Activated T-helper 9 cell treated with anti-CD3 and anti-CD28 coated beads, Interleukin-2, amount 50 U/mL, for 16 hours (primary cell): ENCODE measurements around the gene KCNK2.

ENCODE experiments used
- DNase-seq: peaks from one replicate; pipeline ENCODE4 v3.0.0-alpha.2; 2020; ENCODE audit warnings: low read depth

Gene KCNK2

DNA sequence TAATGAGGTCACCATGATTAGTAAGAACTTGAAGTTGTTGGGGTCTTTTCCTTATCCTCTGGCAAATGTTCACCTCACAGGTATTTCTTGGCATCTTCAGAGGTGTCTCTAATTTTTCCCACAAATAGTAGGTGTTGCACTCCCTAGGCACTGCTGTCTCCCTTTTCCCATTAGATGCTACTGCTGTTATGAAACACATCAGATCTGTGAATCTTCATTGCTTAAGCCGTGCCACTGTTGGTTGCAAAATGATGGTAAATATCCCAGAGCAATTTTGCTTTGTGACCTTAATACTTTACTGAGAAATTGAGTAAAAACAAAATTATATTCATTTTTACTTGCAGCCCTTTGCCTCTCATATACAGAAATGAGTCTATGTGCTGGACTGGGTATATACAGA is 169.6 kb downstream of the KCNK2 start:
- DNase-seq = no peak

DNA sequence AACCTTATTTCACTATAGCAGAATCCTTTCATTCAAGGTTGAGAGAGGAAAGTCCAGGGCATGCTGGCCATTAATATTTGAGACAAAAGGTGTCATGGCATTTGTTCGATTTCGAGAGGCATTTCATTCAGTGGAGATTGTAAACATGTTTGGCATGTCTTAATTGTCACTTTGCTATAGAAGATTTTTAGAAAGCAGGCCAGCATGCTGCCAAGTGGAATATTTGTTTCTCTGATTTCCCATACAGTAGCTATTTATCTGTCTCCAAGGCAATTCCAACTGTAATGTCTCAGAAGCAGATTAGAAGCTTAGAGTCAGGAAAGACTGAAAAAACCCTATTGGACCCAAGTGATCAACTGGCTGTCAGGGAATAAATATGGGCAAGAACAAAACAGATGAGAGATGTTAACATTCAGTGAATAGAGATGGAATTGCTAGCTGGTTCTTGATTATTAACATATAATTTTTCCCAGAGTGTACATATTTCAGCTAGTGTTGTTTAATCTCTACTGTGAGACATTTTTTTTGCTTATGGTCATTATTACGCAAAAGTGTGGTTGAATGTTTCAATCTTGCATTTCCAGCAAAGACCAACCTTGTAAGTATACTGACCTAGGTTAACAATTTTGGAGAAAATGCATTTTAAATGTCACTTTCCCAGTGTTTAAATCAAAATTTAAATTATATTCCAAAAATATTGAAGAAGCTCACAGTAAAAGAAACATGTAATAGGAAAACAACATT is 174.6 kb downstream of the KCNK2 start:
- no peak for DNase-seq

DNA sequence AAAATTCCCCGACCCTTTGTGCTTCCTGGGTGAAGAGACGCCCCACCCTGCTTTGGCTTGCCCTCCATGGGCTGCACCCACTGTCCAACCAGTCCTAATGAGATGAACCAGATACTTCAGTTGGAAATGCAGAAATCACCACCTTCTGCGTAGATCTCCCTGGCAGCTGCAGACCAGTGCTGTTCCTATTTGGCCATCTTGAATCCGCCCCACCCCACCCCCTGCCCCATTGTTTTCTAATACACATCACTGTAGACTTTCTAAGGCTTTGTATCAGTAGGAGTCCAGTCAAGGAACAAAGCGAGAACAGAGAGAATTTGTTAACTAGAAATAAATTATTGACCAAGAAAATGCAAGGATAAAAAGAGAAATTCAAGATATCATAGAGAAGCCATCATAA is 178.2 kb downstream of the KCNK2 start:
- DNase-seq = no peak

DNA sequence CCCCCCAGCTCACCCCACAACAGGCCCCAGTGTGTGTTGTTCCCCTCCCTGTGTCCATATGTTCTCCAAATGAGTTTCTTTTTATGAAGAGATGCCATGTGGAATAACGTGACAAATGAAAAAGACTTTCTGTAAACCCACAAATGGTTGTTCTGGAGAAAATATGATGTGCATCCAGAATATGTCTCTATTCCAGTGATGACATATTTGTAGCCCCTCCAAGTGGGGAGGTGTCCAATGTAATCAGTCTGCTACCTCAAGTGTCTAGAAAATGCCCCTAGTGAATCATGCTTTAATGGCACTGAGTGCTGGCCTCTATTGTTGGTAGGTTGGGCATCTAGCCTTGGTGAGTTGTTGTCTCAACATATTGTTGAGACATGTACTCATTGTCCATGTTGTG is 179.6 kb downstream of the KCNK2 start:
- DNase-seq = no peak

DNA sequence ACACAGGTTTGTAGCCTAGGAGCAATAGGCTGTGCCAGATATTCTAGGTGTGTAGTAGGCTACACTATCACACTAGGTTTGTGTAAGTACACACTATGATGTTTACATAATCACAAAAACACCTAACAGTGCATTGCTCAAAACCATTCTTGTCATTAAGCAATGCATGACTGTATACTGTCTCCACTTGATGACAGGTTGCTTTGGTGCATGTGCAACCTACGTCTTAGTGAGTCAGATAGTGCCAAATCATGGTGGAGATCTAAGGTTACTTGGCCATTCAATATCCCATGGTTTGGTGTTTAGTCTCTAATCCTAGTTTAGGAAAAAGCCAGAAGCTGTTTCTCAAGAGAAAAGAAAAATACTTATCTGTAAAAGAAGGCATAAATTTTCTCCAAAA is 181.1 kb downstream of the KCNK2 start:
- DNase-seq = no peak

DNA sequence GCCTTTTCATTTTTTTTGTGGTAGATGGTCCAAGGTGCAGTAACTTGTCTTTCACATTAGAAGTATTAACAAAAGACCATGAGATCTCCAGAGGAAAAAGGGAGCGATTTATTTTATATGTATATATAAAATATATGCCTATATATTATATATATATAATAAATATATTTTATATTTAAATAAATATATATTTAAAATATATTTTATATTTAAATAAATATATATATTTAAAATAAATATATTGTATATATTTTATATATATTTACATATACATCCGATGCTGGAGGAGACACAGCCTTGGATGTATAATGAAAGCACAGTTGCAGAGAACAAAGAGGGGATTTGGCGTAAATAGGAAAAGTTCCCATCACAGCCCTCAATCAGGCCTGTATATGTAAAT is 182.1 kb downstream of the KCNK2 start:
- no peak for DNase-seq

DNA sequence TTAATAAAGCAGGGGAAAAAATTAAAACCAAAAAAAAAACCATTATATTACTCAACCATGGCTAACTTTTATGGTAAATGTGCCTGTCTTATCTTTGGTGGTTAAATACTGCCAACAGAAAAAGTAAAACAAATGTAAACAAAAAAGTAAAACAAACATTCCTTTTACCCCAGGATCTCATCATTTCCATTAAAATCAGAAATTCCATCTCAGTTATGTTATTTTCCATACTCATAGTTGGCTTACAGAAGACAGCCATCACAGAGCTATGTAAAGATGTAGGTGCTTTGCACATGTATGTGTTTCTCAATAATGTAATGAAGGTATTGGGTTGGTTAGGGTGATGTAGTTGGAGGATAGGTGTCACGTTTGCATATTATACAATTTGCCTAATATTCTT is 185.0 kb downstream of the KCNK2 start:
- no peak for DNase-seq

DNA sequence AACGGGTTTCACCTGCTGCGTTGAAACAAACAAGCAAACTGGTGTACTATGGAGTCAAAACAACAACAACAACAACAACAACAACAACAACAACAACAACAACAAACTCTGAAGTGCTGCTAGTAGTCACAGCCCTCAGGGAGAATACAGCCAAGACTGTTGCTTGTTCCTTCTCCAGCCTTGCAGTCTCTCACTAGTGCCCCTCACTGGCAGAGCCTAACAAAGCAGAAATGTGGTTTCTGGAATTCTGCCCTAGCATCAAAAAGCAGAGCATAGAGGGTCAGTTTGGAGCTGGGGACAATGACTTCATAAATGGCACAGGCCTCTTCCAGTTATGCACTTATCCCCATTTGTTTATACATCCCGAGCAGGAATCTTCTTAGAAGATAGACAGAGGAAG is 187.4 kb downstream of the KCNK2 start:
- no peak for DNase-seq

DNA sequence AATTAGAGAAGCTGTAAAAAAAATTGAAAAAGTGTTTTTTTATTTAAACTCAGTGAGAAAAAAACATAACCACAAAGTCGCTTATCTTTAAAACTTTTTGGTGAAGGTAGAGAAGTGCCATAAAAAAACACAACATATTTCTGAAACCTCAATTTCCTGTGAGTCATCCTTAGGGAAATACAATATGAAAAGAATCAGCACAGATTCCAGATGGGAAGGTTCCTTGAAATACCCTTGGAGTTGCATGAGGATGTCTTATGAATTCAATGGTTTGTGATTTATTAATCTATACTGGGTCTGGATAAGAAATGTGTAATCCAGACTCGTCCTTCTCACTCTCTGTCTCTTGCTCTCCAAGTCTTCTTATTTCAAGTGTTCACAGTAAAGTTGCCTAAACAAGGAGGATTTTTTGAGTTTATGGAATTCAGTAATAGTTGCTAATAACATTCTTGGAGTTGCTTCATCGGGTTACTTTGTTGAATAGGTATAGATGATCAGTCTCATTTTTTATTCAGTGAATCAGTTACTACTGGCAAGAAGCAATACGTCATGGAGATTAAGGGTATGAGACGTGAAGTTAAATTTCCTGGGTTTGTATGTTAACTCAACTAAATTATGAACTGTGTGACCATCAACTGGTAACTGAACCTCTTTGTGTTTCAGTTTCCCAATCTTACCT is 191.4 kb downstream of the KCNK2 start:
- no peak for DNase-seq

DNA sequence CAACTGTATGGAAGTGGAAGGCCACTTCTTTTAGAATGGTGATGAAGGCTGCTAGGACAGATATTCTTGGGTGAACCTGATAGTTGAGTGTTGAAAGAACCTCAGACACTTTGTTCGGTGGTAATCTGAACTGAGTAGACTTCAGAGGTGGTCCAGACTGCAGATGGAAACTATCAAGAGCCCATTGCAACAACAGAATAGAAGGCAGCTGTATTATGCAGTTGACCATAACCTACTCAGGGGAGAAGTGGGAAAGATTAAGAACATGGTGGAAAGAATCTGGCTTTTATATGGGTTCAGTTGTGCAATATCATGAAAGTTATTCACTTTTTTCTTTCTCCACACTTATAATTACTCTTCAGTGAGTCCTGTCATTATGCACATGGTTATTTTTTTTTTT is 194.0 kb downstream of the KCNK2 start:
- no peak for DNase-seq

DNA sequence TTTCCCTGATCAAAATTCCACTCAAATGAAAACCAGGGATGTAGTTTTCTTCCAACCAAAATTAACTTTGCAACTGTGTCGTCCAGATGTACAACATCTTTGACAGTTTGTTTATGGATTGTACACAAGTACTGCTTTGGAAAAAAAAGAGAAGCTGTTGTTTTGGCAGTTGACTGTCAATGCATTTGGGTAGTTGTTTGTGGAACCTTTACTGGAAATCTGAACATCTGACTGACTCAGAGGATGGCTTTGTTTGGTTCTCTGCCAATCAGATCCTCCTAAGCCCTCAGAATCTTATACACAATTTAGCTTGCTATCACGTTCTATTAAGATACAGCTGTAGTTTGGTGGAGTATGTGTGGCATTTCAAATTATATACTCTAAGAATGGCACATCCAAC is 195.0 kb downstream of the KCNK2 start:
- DNase-seq = no peak

DNA sequence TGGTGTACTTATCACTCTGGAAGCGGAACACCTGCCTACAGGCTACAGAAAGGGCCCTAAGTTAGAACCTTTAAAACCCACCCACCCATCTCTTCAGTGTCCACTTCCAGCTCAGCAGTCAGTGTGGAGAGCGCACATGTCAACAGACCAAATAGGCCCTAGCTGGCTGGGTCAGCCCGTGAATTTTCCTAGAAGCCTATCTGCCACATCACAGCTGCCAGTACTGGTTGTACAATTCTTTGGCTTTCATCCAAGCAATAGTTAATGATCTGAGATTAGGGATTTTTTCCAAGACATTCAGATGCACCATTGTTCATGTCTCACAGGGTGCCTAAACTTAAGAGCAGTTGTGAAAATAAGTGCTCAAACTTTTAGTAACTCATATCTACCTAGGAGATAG is 197.1 kb downstream of the KCNK2 start:
- DNase-seq = no peak

DNA sequence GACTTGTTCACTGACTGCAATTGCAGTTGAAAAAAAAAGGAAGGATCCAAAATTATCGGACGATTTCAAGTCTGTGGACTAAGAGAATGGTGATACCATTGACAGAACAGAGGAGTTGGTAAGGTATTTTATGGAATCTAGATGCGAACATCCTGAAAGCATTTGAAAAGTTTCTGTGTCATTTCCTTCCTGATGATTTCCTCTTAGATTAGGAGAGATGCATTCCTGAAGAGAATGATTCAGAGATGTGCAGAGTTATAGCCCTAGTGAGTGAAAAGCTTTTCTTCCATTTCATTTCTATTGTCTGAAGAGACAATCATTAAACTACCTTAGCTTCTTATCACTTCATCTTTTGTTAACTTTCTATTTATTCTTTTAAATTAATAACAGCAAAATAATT is 200.0 kb downstream of the KCNK2 start:
- no peak for DNase-seq

DNA sequence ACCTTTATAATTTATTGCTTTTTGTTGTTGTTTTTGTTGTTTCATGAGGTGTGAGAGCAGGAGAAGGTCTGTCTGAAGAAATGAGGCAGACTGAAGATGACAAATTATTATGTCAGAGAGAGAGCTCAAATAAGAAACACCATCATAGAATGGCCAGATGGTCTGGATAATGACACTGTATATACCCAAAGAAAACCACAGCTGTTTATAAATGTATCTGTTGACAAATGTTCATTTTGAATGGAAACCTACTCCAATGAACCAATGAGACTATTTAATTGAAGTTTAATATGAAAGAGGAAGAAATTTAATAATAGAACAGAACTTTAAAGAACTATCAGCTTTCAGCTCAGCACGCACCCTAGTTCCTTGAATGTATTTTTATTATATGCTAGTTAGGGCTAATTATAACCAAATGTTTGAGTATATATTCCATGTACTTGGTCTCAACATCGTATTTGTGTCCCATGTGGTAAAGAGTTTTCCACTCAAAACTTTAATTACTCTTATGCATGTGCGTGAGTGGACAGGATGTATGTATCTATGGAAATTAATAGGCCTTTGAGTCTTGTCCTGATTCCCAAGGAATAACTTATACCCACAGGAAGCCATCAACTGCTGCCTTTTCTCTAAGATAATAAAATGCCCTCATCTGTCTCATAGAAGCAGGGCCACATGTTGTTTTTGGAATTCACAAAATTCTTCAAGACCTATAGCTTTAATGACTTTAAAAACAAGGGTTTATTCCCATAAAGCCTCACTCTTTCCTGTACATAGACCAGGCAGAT is 202.7 kb downstream of the KCNK2 start:
- no peak for DNase-seq
